HCT116 (cell line): ENCODE data around the gene MICAL3.

Experiments used
- CBX3 ChIP-seq: IDR thresholded peaks from 2 replicates; pipeline ENCODE4 v1.6.1; 2012; ENCODE audit warnings: low read depth
- CTCF ChIP-seq, 3 experiments: fragments of 200-600 bp in 1 of 3; sonication (generic) in 1 of 3; IDR thresholded peaks in 2 of 3; conservative IDR thresholded peaks in 1 of 3; 2 replicates each; pipeline ENCODE4 v1.5.1; 2012 to 2017; ENCODE audit warnings: low read depth in 2 of 3, low read length in 2 of 3, antibody characterized with exemption in 1 of 3, borderline replicate concordance in 1 of 3, control low read depth in 1 of 3, mild to moderate bottlenecking in 1 of 3, mixed read lengths in 1 of 3, mixed run types in 1 of 3, moderate library complexity in 1 of 3; ENCODE audit not compliant: insufficient read depth in 1 of 3
- EGR1 ChIP-seq: IDR thresholded peaks from 2 replicates; pipeline ENCODE4 v1.6.1; 2012; ENCODE audit warnings: low read depth
- EZH2 ChIP-seq: fragments of 200-600 bp; sonication (generic); IDR thresholded peaks from 2 replicates; pipeline ENCODE4 v1.6.1; 2017; ENCODE audit warnings: antibody characterized with exemption, mixed run types
- EZH2phosphoT487 ChIP-seq: fragments of 200-600 bp; IDR thresholded peaks from 2 replicates; pipeline ENCODE4 v1.6.1; 2018; ENCODE audit warnings: antibody characterized with exemption, borderline replicate concordance
- MAX ChIP-seq: IDR thresholded peaks from 2 replicates; pipeline ENCODE4 v1.6.1; 2012
- POLR2A ChIP-seq: IDR thresholded peaks from 2 replicates; pipeline ENCODE4 v1.7.0; 2011; ENCODE audit warnings: borderline replicate concordance; ENCODE audit not compliant: insufficient read depth, insufficient read length; ENCODE audit errors: extremely low read depth
- POLR2AphosphoS5 ChIP-seq: IDR thresholded peaks from 2 replicates; pipeline ENCODE4 v1.6.1; 2011; ENCODE audit warnings: mild to moderate bottlenecking, low read depth, low read length, moderate library complexity
- RAD21 ChIP-seq: IDR thresholded peaks from 2 replicates; pipeline ENCODE4 v1.6.1; 2012; ENCODE audit warnings: low read depth, mild to moderate bottlenecking
- REST ChIP-seq: IDR thresholded peaks from 2 replicates; pipeline ENCODE4 v1.6.1; 2012; ENCODE audit warnings: low read depth
- SIN3A ChIP-seq: IDR thresholded peaks from 2 replicates; pipeline ENCODE4 v1.6.1; 2012; ENCODE audit warnings: low read depth
- ZNF274 ChIP-seq: fragments of 200-500 bp; sonication (Bioruptor generic); IDR thresholded peaks from 2 replicates; pipeline ENCODE4 v1.6.1; 2014; ENCODE audit warnings: mild to moderate bottlenecking, low read depth, low read length, inconsistent platforms

GRCh38 chr22:17939011-17939410 lies 85.3 kb downstream of the MICAL3 start:
- TF ChIP-seq MAX, result no peak
- no peak for TF ChIP-seq ZNF274
- no peak for TF ChIP-seq POLR2A
- TF ChIP-seq CTCF (IDR thresholded peaks at IDR 0.05 in 2 of 3, conservative IDR thresholded peaks at IDR 0.05 in 1 of 3; ENCODE audit: borderline replicate concordance in 1 of 3, insufficient read depth in 1 of 3, low read depth in 2 of 3, low read length in 2 of 3), result no peak
- TF ChIP-seq REST, result no peak
- TF ChIP-seq RAD21, result no peak
- no peak for TF ChIP-seq CBX3
- TF ChIP-seq EGR1, result no peak
- TF ChIP-seq SIN3A, result no peak
- no peak for TF ChIP-seq EZH2phosphoT487
- TF ChIP-seq EZH2, result no peak
- no peak for TF ChIP-seq POLR2AphosphoS5
